ENCODE results near the gene EMC6. TPM values are rescaled to one million over a fixed set of nuclear protein-coding genes. Genes with fewer than 3 reads are reported as not detected.
"Not testable (repeated sequence)": the region's sequence is repeated elsewhere in the genome, so short reads cannot be mapped to it uniquely, and the experiment has no call there.

The EMC6 gene
- total RNA-seq, 1 donor from 2014 or later, result 15.6 TPM

GRCh38 chr17:3681057-3681456 lies 12.4 kb downstream of the EMC6 start:
- DNase-seq (ENCODE audit: low spot score), result no peak

GRCh38 chr17:3681565-3681964 lies 13.0 kb downstream of the EMC6 start:
- DNase-seq (ENCODE audit: low spot score), result no peak

GRCh38 chr17:3682033-3682432 lies 13.4 kb downstream of the EMC6 start:
- DNase-seq (ENCODE audit: low spot score), result no peak

GRCh38 chr17:3683054-3683511 lies 14.5 kb downstream of the EMC6 start:
- DNase-seq (ENCODE audit: low spot score), result no peak

- DNase-seq (ENCODE audit: low spot score), result no peak
Measured at GRCh38 chr17:3685174-3685573, 16.6 kb downstream of the EMC6 start.

- no peak for DNase-seq (ENCODE audit: low spot score)
Measured at GRCh38 chr17:3688027-3688553, 19.5 kb downstream of the EMC6 start.

GRCh38 chr17:3688852-3689261 lies 20.2 kb downstream of the EMC6 start:
- no peak for DNase-seq (ENCODE audit: low spot score)

- DNase-seq (ENCODE audit: low spot score), result no peak
Measured at GRCh38 chr17:3689262-3690093, 20.9 kb downstream of the EMC6 start.

- DNase-seq (ENCODE audit: low spot score), result no peak
Measured at GRCh38 chr17:3690094-3690715, 21.6 kb downstream of the EMC6 start.

- DNase-seq (ENCODE audit: low spot score), result no peak
Measured at GRCh38 chr17:3691617-3692067, 23.0 kb downstream of the EMC6 start.

GRCh38 chr17:3692346-3692745 lies 23.7 kb downstream of the EMC6 start:
- DNase-seq (ENCODE audit: low spot score), result no peak

GRCh38 chr17:3693141-3693540 lies 24.5 kb downstream of the EMC6 start:
- no peak for DNase-seq (ENCODE audit: low spot score)

- DNase-seq (ENCODE audit: low spot score), result no peak
Measured at GRCh38 chr17:3693829-3694231, 25.2 kb downstream of the EMC6 start.

GRCh38 chr17:3695129-3695722 lies 26.6 kb downstream of the EMC6 start:
- no peak for DNase-seq (ENCODE audit: low spot score)

- no peak for DNase-seq (ENCODE audit: low spot score)
Measured at GRCh38 chr17:3695723-3696411, 27.3 kb downstream of the EMC6 start, which contains the start of gene P2RX5. Gene P2RX5 (minus strand): TSS chr17:3696155. CDS start chr17:3696005, 150 bp downstream.

- DNase-seq (ENCODE audit: low spot score), result no peak
Measured at GRCh38 chr17:3697103-3697476, 28.5 kb downstream of the EMC6 start.

GRCh38 chr17:3698139-3698538 lies 29.5 kb downstream of the EMC6 start:
- DNase-seq (ENCODE audit: low spot score), result no peak

- DNase-seq (ENCODE audit: low spot score), result no peak
Measured at GRCh38 chr17:3699951-3700350, 31.3 kb downstream of the EMC6 start.

- DNase-seq (ENCODE audit: low spot score), result not testable (repeated sequence)
Measured at GRCh38 chr17:3702041-3702539, 33.5 kb downstream of the EMC6 start.

- no peak for DNase-seq (ENCODE audit: low spot score)
Measured at GRCh38 chr17:3704931-3705717, 36.5 kb downstream of the EMC6 start.

GRCh38 chr17:3705718-3705984 lies 37.0 kb downstream of the EMC6 start:
- DNase-seq (ENCODE audit: low spot score), result not testable (repeated sequence)
